Keratinocyte (primary cell): Measurements from ENCODE around the gene CACNA2D4. TPM values are rescaled to one million over a fixed set of nuclear protein-coding genes. Genes with fewer than 3 reads are reported as not detected.

Experiments
- DNase-seq: peaks from one replicate; pipeline ENCODE4 v3.0.0-alpha.2; 2011; ENCODE audit warnings: low read depth, missing footprints, low spot score
- FAIRE-seq: peaks from 2 replicates; lab custom pipeline; 2011; peaks lifted over from hg19 to GRCh38; lab: Jason Lieb, UNC
- H2AFZ ChIP-seq: 2 replicates; pipeline ENCODE4 v1.6.0; 2012; ENCODE audit warnings: low read length, control low read depth, inconsistent platforms; ENCODE audit not compliant: control insufficient read depth
- H3K27ac ChIP-seq: 2 replicates; pipeline ENCODE4 v1.5.1; 2011; ENCODE audit warnings: low read length; ENCODE audit not compliant: control insufficient read depth, insufficient read depth
- H3K27me3 ChIP-seq: 3 replicates; pipeline ENCODE4 v1.6.0; 2011; ENCODE audit warnings: low read length; ENCODE audit not compliant: control insufficient read depth, insufficient read depth; ENCODE audit errors: extremely low read depth
- H3K36me3 ChIP-seq, 2 experiments: 2 replicates in 1 of 2; 3 replicates in 1 of 2; pipeline ENCODE4 v1.5.1; 2011; ENCODE audit warnings: low read length in 2 of 2, mild to moderate bottlenecking in 1 of 2; ENCODE audit not compliant: control insufficient read depth in 2 of 2, insufficient read depth in 2 of 2; ENCODE audit errors: extremely low read depth in 1 of 2
- H3K4me1 ChIP-seq: 3 replicates; pipeline ENCODE4 v1.5.1; 2011; ENCODE audit warnings: low read length; ENCODE audit not compliant: control insufficient read depth, insufficient read depth; ENCODE audit errors: extremely low read depth
- H3K4me2 ChIP-seq: 3 replicates; pipeline ENCODE4 v1.6.0; 2011; ENCODE audit warnings: low read depth, low read length; ENCODE audit not compliant: control insufficient read depth, insufficient read depth; ENCODE audit errors: extremely low read depth
- H3K4me3 ChIP-seq, 3 experiments: fragments of 200-600 bp in 1 of 3; sonication (generic) in 1 of 3; 2 replicates in 2 of 3; 3 replicates in 1 of 3; pipeline ENCODE4 v1.5.1; 2011 to 2016; ENCODE audit warnings: low read length in 3 of 3, mild to moderate bottlenecking in 3 of 3, control low read depth in 2 of 3, inconsistent platforms in 1 of 3, low read depth in 1 of 3, mixed read lengths in 1 of 3, mixed run types in 1 of 3, moderate library complexity in 1 of 3; ENCODE audit not compliant: control insufficient read depth in 2 of 3, insufficient read depth in 2 of 3; ENCODE audit errors: extremely low read depth in 1 of 3
- H3K79me2 ChIP-seq: 2 replicates; pipeline ENCODE4 v1.6.0; 2012; ENCODE audit warnings: low read length; ENCODE audit not compliant: control insufficient read depth, insufficient read depth
- H3K9ac ChIP-seq: 3 replicates; pipeline ENCODE4 v1.6.0; 2011; ENCODE audit warnings: low read length; ENCODE audit not compliant: control insufficient read depth, insufficient read depth; ENCODE audit errors: extremely low read depth
- H3K9me1 ChIP-seq: 3 replicates; pipeline ENCODE4 v1.6.0; 2011; ENCODE audit warnings: low read length; ENCODE audit not compliant: control insufficient read depth, insufficient read depth; ENCODE audit errors: extremely low read depth
- H3K9me3 ChIP-seq: 2 replicates; pipeline ENCODE4 v1.5.1; 2012; ENCODE audit warnings: low read depth, low read length; ENCODE audit not compliant: control insufficient read depth
- H4K20me1 ChIP-seq: 3 replicates; pipeline ENCODE4 v1.6.0; 2011; ENCODE audit warnings: low read length; ENCODE audit not compliant: control insufficient read depth, insufficient read depth; ENCODE audit errors: extremely low read depth
- EZH2 ChIP-seq: IDR thresholded peaks from one replicate; pipeline ENCODE4 v1.6.1; 2012; ENCODE audit warnings: inconsistent platforms, mild to moderate bottlenecking, low read length, moderate library complexity
- dilution Hi-C: fragments of 300-500 bp; cut with MboI; formaldehyde crosslinking; loops from one replicate; pipeline ENCODE4 v1.7.0; 2020; ENCODE audit warnings: low sequenced_read_pairs; ENCODE audit not compliant: extremely low pct_ligation_motif_present
- polyA plus RNA-seq, 5 experiments: library from polyadenylated mRNA; depleted of rRNA in 3 of 5; stranded (reverse) in 3 of 5; stranded (forward) in 1 of 5; unstranded in 1 of 5; fragments of >200 nt; gene quantifications; 1 replicate in 1 of 5; 2 replicates in 3 of 5; 3 replicates in 1 of 5; pipeline versions ENCODE4 v1.2.1 to v1.2.3, GENCODE V29; 2011 to 2012; ENCODE audit warnings: missing spikeins in 2 of 5, low read depth in 1 of 5, low replicate concordance in 1 of 5
- TF ChIP-seq, protein P1 (sequence below), 3 experiments: IDR thresholded peaks in 1 of 3; conservative IDR thresholded peaks in 1 of 3; optimal IDR thresholded peaks in 1 of 3; 2 replicates in 2 of 3; 3 replicates in 1 of 3; pipeline versions ENCODE3 to v1.5.1; 2011; ENCODE audit warnings: low read length in 3 of 3, mild to moderate bottlenecking in 3 of 3, moderate library complexity in 2 of 3, control low read depth in 1 of 3, inconsistent platforms in 1 of 3; ENCODE audit not compliant: insufficient read depth in 2 of 3; ENCODE audit errors: extremely low read depth in 1 of 3

CACNA2D4 gene
- polyA plus RNA-seq, 1 donor (not counting 4 experiments of a cell fraction or from before 2014, with no cell fraction given), result 0.09 TPM

DNA sequence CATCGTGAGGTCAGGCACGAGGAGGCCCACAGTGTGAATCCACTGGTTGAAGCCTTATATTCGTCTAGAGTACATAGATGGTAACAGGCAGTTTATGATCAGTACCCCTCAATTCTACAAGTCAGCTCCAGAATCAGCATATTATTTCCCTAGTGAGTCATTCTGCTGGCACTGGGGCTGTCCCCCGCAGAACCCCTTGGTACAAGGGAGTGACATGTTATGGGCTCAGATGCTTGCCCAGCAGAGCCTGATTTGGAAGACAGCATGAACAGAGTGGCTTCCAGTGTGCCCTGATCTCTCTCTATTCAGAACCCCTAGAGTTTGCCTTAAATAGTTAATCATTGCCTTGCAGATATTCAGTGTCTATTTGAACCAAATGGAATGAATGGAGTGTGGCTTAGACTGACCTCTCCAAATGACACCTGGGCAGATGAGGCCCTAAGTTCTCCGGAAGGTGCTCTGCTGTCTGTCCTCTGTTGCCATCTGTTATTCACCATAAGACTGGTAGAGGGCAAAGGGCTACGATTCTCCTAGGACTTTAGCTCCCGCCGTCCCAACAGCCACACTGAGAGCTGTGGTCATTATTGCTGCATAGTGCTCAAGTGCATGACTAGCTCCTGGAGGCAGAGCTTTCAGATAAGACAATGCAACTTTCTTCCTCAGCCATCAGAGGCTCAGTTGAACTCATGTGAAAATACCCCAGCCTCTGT is 41.1 kb downstream of the CACNA2D4 start:
- H3K9me1 ChIP-seq, result no peaks in the 10 kb centered on the region
- no peak for DNase-seq
- no peak overlapping the region for H3K4me2 ChIP-seq
- no peak overlapping the region for H3K27ac ChIP-seq
- no peak overlapping the region for H3K9ac ChIP-seq
- no peak for FAIRE-seq
- no peaks in the 10 kb centered on the region for H4K20me1 ChIP-seq
- H3K9me3 ChIP-seq, result no peaks in the 10 kb centered on the region
- H3K27me3 ChIP-seq, result no peaks in the 10 kb centered on the region
- no peaks in the 10 kb centered on the region for H3K4me1 ChIP-seq
- H3K4me3 ChIP-seq, result no peak overlapping the region
- TF ChIP-seq, protein P1, sequence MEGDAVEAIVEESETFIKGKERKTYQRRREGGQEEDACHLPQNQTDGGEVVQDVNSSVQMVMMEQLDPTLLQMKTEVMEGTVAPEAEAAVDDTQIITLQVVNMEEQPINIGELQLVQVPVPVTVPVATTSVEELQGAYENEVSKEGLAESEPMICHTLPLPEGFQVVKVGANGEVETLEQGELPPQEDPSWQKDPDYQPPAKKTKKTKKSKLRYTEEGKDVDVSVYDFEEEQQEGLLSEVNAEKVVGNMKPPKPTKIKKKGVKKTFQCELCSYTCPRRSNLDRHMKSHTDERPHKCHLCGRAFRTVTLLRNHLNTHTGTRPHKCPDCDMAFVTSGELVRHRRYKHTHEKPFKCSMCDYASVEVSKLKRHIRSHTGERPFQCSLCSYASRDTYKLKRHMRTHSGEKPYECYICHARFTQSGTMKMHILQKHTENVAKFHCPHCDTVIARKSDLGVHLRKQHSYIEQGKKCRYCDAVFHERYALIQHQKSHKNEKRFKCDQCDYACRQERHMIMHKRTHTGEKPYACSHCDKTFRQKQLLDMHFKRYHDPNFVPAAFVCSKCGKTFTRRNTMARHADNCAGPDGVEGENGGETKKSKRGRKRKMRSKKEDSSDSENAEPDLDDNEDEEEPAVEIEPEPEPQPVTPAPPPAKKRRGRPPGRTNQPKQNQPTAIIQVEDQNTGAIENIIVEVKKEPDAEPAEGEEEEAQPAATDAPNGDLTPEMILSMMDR (optimal IDR thresholded peaks at IDR 0.05 in 1 of 3, IDR thresholded peaks at IDR 0.05 in 1 of 3, conservative IDR thresholded peaks at IDR 0.05 in 1 of 3; ENCODE audit: extremely low read depth in 1 of 3, insufficient read depth in 2 of 3, low read length in 3 of 3), result no peak
- TF ChIP-seq EZH2, result no peak
- no peak overlapping the region for H2AFZ ChIP-seq
- no peaks in the 10 kb centered on the region for H3K36me3 ChIP-seq
- H3K79me2 ChIP-seq, result no peaks in the 10 kb centered on the region
- dilution Hi-C loops, result no loop called here

DNA sequence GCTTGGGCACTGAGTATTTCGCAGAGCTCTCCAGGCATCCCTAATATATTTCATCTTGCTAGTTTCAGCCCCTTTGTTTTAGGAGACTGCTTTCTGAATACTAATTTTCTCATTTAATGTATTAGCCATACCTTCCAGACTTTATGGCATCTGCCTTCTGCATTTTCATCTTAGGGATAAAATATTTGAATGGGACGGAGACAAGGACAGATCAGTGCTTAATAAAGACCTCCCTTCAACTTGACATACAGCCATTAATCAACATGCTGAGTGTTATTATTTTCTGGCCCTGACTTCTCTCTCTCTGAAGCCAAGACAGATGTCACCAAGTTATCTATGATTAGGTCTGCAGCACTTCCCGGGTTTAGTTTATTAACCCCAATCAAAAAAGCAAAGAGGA is 42.4 kb downstream of the CACNA2D4 start:
- Histone ChIP-seq H3K4me3 (no peak overlapping the region), H3K9ac (no peak overlapping the region), H2AFZ (no peak overlapping the region), H3K79me2 (no peaks in the 10 kb centered on the region), H3K9me1 (no peaks in the 10 kb centered on the region), H3K4me1 (no peaks in the 10 kb centered on the region), H3K4me2 (no peak overlapping the region), H3K27me3 (no peaks in the 10 kb centered on the region), H3K27ac (no peak overlapping the region), H3K9me3 (peaks cover 5% of the 10 kb centered on the region), H4K20me1 (no peaks in the 10 kb centered on the region), H3K36me3 (no peaks in the 10 kb centered on the region)
- TF ChIP-seq, protein P1 (optimal IDR thresholded peaks at IDR 0.05 in 1 of 3, IDR thresholded peaks at IDR 0.05 in 1 of 3, conservative IDR thresholded peaks at IDR 0.05 in 1 of 3; ENCODE audit: extremely low read depth in 1 of 3, insufficient read depth in 2 of 3, low read length in 3 of 3), result no peak
- TF ChIP-seq EZH2, result no peak
- DNase-seq (no peak), FAIRE-seq (no peak)
- dilution Hi-C loops, result no loop called here
